CD4-positive, alpha-beta T cell treated with Interleukin-15 for 4 hours (primary cell): Measurements from ENCODE around the gene FOXO1.

Source experiments
- DNase-seq: peaks from one replicate; pipeline ENCODE4 v3.0.0-alpha.2; 2020; ENCODE audit warnings: low spot score

Gene FOXO1

GRCh38 chr13:40576369-40576768, 90.1 kb downstream of the FOXO1 start:
- peak; percentile 15 for DNase-seq

DNA sequence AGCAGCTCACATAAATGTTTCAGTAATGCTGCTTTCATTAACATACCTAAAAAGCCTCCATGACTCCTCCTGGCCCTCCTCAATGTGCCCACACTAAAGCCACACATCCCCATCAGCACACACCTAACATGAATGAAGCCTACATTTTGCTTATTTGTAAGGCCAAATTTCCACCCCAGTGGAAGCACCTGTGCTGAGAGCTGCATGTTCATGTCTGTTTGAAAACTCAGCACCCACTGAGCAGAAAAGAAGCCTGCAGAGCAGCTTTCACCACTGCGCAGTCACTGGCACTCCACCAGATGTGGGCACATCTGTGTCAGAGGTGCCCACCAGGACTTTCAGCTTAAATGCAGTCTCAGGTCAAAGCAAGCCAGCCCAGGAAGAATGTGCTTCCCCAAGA, 93.5 kb downstream of the FOXO1 start:
- no peak for DNase-seq

- DNase-seq, result no peak
These were observed 95.0 kb downstream of the FOXO1 start for GRCh38 chr13:40571338-40571963.

DNA sequence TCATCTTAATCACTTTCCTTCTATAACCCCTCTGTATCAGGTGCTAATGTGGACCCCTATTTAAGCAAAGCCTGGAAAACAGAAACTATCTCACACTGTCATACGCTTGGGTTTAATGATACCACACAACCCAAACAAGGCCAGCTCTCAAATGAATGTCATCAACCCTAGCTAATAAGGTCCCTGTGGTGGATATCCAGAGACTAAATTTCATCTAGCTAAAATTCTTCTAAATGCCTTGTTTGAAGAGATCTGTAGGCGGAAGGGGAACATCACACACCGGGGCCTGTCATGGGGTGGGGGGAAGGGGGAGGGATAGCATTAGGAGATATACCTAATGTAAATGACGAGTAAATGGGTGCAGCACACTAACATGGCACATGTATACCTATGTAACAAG, 95.5 kb downstream of the FOXO1 start:
- DNase-seq, result no peak

DNA sequence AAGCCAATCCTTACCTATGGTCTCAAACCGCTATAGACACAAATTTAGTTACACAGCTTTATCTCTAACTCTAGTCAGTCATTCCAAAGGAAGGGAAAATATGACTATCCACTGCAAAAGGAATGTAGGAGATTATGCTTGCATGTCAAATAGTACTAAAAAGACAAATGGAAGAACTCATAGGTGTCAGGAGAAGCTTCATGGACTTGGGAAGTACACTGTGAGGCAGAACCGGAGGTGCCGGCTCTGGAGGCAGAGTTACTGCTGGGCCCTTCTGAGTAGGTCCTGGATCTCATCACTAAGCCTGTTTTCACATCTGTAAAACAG, 97.5 kb downstream of the FOXO1 start:
- DNase-seq, result no peak

- DNase-seq, result no peak
These were observed 98.0 kb downstream of the FOXO1 start for GRCh38 chr13:40568246-40569023.

- DNase-seq, result no peak
These were observed 99.6 kb downstream of the FOXO1 start for GRCh38 chr13:40566811-40567210.

- DNase-seq, result no peak
These were observed 100.9 kb downstream of the FOXO1 start for GRCh38 chr13:40565282-40566148.

- no peak for DNase-seq
These were observed 102.0 kb downstream of the FOXO1 start for GRCh38 chr13:40564342-40565001.

- no peak for DNase-seq
These were observed 102.9 kb downstream of the FOXO1 start for GRCh38 chr13:40563350-40564125.

DNA sequence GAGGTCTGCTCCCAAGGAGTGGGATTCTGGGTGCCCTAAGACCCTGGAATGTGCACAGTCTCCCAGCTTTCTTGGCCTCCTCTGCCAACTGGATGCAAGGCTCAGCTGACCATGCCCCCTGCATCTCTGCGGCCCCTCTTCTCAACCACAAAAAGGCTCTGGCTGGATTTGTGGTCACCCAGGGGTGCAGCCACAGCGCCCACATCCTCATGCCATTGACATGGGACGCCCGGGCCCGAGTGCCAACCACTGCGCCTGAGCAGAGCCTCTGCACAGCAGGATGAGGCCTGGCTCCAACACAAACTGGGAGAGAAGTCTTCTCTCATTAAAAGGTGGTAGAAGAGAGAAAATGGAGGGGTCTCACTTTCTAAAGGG, 103.5 kb downstream of the FOXO1 start:
- DNase-seq, result peak; percentile 7

GRCh38 chr13:40559915-40560314, 106.5 kb downstream of the FOXO1 start:
- no peak for DNase-seq

DNA sequence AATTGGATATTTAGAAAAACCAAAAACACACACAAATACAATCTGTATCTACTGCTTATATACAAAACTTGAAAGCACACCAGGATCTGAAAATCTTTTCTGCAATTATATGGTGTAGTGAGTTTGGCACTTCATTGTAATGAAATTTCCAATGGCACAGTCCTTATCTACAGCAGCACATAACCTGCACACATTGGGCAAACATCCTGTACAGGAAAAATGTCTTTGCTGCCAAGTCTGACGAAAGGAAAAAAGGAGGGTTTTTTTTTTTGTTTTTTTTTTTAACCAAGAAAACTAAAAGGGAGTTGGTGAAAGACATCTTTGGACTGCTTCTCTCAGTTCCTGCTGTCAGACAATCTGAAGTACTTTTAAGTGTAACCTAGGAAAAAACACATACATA, 107.8 kb downstream of the FOXO1 start:
- no peak for DNase-seq

DNA sequence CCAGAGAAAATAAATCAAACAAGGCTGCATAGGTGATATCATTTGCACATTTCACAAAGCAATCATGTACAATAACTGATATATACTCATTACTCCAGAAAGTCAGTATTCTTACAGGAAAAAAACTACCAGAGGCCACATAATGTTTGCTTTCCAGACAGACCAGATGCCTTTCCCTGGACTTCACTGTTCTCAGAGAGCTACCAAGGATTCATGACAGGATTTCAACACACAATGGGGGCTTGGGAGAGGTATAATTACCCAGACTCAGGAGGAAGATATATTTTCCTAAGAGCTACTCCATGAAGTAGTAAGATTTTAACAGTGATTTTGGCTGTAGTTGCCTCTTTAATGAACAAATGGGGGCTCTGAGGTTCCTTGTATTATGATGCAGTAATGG, 110.0 kb downstream of the FOXO1 start:
- no peak for DNase-seq

DNA sequence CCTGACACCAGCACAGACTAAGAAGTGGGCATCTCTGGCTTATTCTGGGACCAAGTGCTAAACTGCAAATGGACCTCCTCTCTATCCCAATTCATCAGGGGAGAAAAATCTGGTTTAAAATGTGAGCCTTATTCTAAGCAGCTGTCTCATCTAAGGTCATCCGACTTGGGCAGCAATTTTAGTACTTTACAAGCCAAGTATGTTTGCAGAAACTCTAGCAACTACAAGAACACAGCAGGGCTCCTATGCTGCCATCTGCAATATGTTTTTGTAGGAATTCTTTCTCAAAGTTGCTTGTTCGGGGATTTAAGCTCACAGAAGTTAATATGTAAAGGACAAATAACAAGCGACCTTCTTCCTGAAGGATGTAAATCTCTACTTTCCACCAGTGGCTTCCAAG, 113.1 kb downstream of the FOXO1 start:
- no peak for DNase-seq

- no peak for DNase-seq
These were observed 113.5 kb downstream of the FOXO1 start for GRCh38 chr13:40552895-40553294.

- no peak for DNase-seq
These were observed 116.3 kb downstream of the FOXO1 start for GRCh38 chr13:40550130-40550529.

DNA sequence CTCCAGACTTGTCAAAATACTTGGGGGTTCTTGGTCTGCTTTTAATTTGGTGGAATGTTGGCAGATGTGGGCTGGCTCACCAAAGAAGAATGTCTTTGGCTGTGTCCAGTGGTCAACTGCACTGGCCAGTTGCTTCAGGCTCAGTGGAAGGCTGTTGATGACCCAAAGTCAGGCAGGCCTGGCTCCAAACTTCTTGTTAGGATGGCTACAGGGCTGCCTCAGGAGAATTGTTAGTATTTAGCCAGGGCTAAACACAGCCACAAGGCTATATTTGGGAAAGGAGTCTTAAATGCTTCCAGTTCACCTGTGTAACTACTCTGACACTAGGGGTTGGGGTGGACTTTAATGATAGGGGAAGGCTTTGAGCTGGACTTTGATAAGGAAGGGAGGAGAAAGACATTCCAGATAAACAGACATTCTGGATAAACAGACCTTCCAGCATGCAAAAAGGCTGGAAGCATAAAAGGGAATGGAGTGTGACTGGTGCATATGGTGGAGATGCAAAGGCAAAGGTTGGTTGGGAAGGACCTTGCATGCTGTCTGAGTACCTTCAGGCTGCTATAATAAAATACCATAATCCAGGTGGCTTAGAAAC, 116.8 kb downstream of the FOXO1 start:
- no peak for DNase-seq

DNA sequence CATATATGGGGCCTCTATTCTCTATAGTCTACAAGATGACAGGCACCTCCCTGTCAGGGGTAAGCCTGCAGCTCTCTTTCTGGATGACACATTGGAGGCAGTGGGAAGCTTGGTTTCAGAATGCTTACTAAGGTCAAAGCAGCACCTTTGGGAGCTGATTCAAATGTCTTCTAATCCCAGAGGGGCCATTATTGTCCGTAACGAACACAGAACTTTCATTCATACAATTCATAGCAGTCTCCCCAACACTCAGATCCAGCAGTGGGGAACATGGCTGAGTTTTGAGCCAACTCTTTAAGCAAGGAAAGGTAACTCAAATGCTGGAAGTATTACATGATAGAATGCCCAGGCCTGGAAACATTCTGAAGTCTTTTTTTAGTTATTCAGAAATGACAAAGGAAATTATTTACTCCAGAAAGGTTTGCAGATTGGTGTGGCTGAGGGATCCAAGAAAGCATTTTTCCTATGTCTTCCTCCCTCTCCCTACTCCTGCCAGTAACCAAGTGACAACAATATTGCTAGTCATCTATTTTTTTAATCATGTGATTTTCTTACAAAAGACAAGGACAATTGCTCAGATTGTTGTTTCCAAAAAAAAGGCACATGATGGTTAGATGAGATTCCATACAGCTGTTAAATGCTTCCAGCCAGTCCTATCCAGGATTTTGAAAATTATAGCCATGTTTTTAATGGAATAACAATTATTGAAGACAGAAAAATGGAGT, 118.7 kb downstream of the FOXO1 start:
- DNase-seq, result no peak

DNA sequence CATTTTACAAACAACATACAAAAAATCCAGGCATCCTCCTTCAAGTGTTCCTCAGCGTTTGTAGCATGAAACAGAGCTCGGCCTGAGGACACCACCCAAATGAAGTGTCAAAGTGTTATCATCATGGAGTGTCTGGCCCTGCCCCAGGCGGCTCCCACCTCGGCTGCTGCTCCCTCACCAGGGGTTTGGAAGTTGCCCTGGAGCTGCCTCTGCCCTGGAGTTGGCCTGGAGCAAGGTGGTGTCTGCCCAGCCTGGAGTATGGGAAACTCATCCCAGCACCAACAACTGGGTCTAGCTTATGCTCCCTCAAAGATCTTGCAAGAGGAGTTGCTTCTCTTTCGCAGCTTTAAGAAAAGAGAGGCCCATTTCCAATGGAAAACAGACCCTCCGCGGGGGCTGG, 120.4 kb downstream of the FOXO1 start:
- no peak for DNase-seq
